RWPE2 (cell line): ENCODE measurements around the gene TRAPPC3.

ENCODE experiments used
- ATAC-seq: fragments of 200-7000 bp; cut with Tn5 transposase; 3 replicates; pipeline ENCODE4 v1.9.1; 2021; ENCODE audit warnings: low read depth
- DNase-seq: peaks from one replicate; pipeline ENCODE4 v3.0.0-alpha.2; 2020; ENCODE audit warnings: low spot score
- H3K27ac ChIP-seq: fragments of 450-650 bp; 2 replicates; pipeline ENCODE4 v1.5.1; 2017; ENCODE audit warnings: mild to moderate bottlenecking; ENCODE audit not compliant: poor library complexity, severe bottlenecking
- H3K27me3 ChIP-seq: fragments of 250-450 bp; sonication (Bioruptor Pico); 2 replicates; pipeline ENCODE4 v1.5.1; 2021; ENCODE audit warnings: mild to moderate bottlenecking, moderate library complexity; ENCODE audit not compliant: insufficient read depth, poor library complexity, severe bottlenecking
- H3K36me3 ChIP-seq: fragments of 250-450 bp; sonication (Bioruptor Pico); 2 replicates; pipeline ENCODE4 v1.5.1; 2020; ENCODE audit warnings: low read depth, mild to moderate bottlenecking, moderate library complexity
- H3K4me1 ChIP-seq: fragments of 250-450 bp; sonication (Bioruptor Pico); 2 replicates; pipeline ENCODE4 v1.5.1; 2021; ENCODE audit warnings: mild to moderate bottlenecking, moderate library complexity; ENCODE audit not compliant: insufficient read depth, poor library complexity, severe bottlenecking
- H3K4me3 ChIP-seq: fragments of 250-450 bp; sonication (Bioruptor Pico); 2 replicates; pipeline ENCODE4 v1.5.1; 2021; ENCODE audit warnings: mild to moderate bottlenecking, moderate library complexity; ENCODE audit not compliant: severe bottlenecking
- H3K9me3 ChIP-seq: fragments of 250-450 bp; sonication (Bioruptor Pico); 2 replicates; pipeline ENCODE4 v1.5.1; 2021; ENCODE audit warnings: mild to moderate bottlenecking, moderate library complexity; ENCODE audit not compliant: severe bottlenecking
- CTCF ChIP-seq: fragments of 450-650 bp; IDR thresholded peaks from one replicate; pipeline ENCODE4 v1.5.1; 2017; ENCODE audit warnings: mild to moderate bottlenecking, moderate library complexity; ENCODE audit not compliant: poor library complexity, severe bottlenecking

The TRAPPC3 gene

GRCh38 chr1:36128905-36129206, 20.4 kb downstream of the TRAPPC3 start:
- Histone ChIP-seq H3K9me3 (no peaks in the 10 kb centered on the region), H3K27me3 (peaks cover 3% of the 10 kb centered on the region), H3K27ac (no peak overlapping the region), H3K4me3 (no peak overlapping the region), H3K36me3 (no peaks in the 10 kb centered on the region), H3K4me1 (peaks cover 6% of the 10 kb centered on the region)
- ATAC-seq (no peak), DNase-seq (no peak)
- no peak for TF ChIP-seq CTCF

GRCh38 chr1:36128126-36128904, 21.0 kb downstream of the TRAPPC3 start:
- Histone ChIP-seq H3K27me3 (peaks cover 3% of the 10 kb centered on the region), H3K27ac (no peak overlapping the region), H3K4me3 (no peak overlapping the region), H3K36me3 (no peaks in the 10 kb centered on the region), H3K4me1 (peaks cover 1% of the 10 kb centered on the region), H3K9me3 (no peaks in the 10 kb centered on the region)
- TF ChIP-seq CTCF: no peak
- ATAC-seq (no peak; the same call in 2 of the 3 replicates), DNase-seq (no peak)

DNA sequence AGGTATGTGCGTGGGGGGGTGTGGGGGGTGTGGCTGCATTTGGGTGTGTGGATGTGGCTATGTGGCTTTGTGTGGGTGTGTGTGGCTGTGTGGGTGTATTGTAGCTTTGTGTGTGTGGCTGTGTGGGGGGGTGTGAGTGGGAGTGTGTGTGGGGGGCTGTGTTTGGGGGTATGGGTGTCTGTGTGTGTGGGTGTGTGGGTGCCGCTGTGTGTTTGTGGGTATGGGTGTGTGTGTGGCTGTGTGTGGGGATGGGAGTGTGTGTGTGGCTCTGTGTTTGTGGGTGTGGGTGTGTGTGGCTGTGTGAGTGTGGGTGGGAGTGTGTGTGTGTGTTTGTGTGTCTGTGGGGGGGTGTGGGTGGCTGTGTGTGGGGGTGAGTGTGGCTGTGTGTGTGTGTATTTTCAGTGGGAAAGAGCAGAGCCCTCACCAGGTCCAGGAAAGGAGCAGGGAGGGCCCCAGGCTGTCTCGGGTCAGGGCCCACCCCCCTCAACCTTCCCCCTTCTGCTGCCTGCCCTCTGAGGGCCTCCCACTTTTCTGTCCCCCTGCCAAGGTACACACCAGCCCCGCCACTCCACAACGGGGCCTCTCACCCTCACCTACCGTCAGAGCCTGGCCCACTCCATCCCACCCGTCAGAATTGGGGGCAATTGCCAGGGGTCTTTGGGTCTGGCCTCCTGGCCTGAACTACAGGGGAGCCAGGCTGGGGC, 22.3 kb downstream of the TRAPPC3 start:
- Histone ChIP-seq H3K4me3 (no peak overlapping the region), H3K36me3 (no peaks in the 10 kb centered on the region), H3K27me3 (peaks cover 3% of the 10 kb centered on the region), H3K4me1 (no peaks in the 10 kb centered on the region), H3K9me3 (no peaks in the 10 kb centered on the region), H3K27ac (no peak overlapping the region)
- no peak for TF ChIP-seq CTCF
- ATAC-seq: no peak
- no peak for DNase-seq

- Histone ChIP-seq H3K9me3 (no peaks in the 10 kb centered on the region), H3K4me1 (no peaks in the 10 kb centered on the region), H3K27ac (no peak overlapping the region), H3K36me3 (no peaks in the 10 kb centered on the region), H3K27me3 (peaks cover 3% of the 10 kb centered on the region), H3K4me3 (no peak overlapping the region)
- no peak for ATAC-seq
- no peak for DNase-seq
- TF ChIP-seq CTCF: no peak
Measured at GRCh38 chr1:36126005-36126716, 23.1 kb downstream of the TRAPPC3 start.
